Activated B cell treated with CpG ODN at 0.5 μM for 24 hours (primary cell): ENCODE measurements around the gene MMP19. TPM values are rescaled to one million over a fixed set of nuclear protein-coding genes. Genes with fewer than 3 reads are reported as not detected.

Experiments used
- ATAC-seq: fragments of 200-7000 bp; cut with Tn5 transposase; one replicate; pipeline ENCODE4 v1.10.0; 2021; ENCODE audit warnings: low read depth, mild to moderate bottlenecking, moderate library complexity
- CTCF ChIA-PET: fragments of 350-600 bp; sonication (Branson Sonifier 250); formaldehyde crosslinking; loops from one replicate; lab custom pipeline; 2021; ENCODE audit warnings: antibody characterized with exemption; lab: Charles Lee
- POLR2A ChIA-PET: fragments of 350-600 bp; sonication (Branson Sonifier 250); formaldehyde crosslinking; loops from one replicate; lab custom pipeline; 2021; ENCODE audit warnings: antibody characterized with exemption; lab: Charles Lee
- DNase-seq: peaks from one replicate; pipeline ENCODE4 v3.0.0; 2022
- H3K27ac Mint-ChIP-seq: one replicate; pipeline ENCODE4 v1.8.0; 2020; ENCODE audit warnings: mixed read lengths
- H3K27me3 Mint-ChIP-seq: one replicate; pipeline ENCODE4 v1.8.0; 2021; ENCODE audit warnings: mixed read lengths
- H3K36me3 Mint-ChIP-seq: one replicate; pipeline ENCODE4 v1.8.0; 2021; ENCODE audit warnings: low read depth, mixed read lengths
- H3K4me1 Mint-ChIP-seq: one replicate; pipeline ENCODE4 v1.8.0; 2021; ENCODE audit warnings: mixed read lengths
- H3K4me3 Mint-ChIP-seq: one replicate; pipeline ENCODE4 v1.8.0; 2020; ENCODE audit warnings: mild to moderate bottlenecking, mixed read lengths
- H3K9me3 Mint-ChIP-seq: one replicate; pipeline ENCODE4 v1.8.0; 2020; ENCODE audit warnings: mixed read lengths
- CTCF ChIP-seq: fragments of 200-600 bp; IDR thresholded peaks from one replicate; pipeline ENCODE4 v1.8.0; 2022; ENCODE audit warnings: antibody characterized with exemption, mild to moderate bottlenecking
- intact Hi-C: fragments of 100-400 bp; cut with micrococcal nuclease; formaldehyde crosslinking; loops from one replicate; pipeline ENCODE4 v1.15.1; 2024
- total RNA-seq: library from RNA; stranded (reverse); gene quantifications from 2 replicates; pipeline ENCODE4 v1.2.3, GENCODE V29; 2022

Gene MMP19
- total RNA-seq, 1 donor from 2014 or later = 0.31 TPM

- TF ChIP-seq CTCF = no peak
- Mint-ChIP-seq H3K9me3 (no peaks in the 10 kb centered on the region), H3K36me3 (peaks cover 29% of the 10 kb centered on the region), H3K27me3 (no peaks in the 10 kb centered on the region), H3K4me3 (peak overlapping the region; percentile 97), H3K4me1 (peaks cover 57% of the 10 kb centered on the region), H3K27ac (peak overlapping the region; percentile 91)
- ChIA-PET POLR2A (interaction anchor here (0.6 to 3.1 kb wide), 8 partner anchors 11 to 288 kb away, joined by 4 to 166 read pairs (median 10); partner anchors contain the start of genes DGKA, ORMDL2, PA2G4 and RPL41), CTCF (interaction anchor here (2.2 kb wide), 1 partner anchor 90 kb away, joined by 9 read pairs; no protein-coding TSS in a partner anchor)
- intact Hi-C loops = loop anchor here (2.0 to 5.0 kb wide), 2 partner anchors 276 to 1694 kb away; partner anchors contain the start of genes DDIT3, MBD6 and PA2G4
- ATAC-seq (no peak), DNase-seq (no peak)
Observed at GRCh38 chr12:55828357-55828756, 14.4 kb downstream of the MMP19 start.

- POLR2A ChIA-PET = interaction anchor here (0.6 to 2.7 kb wide), 5 partner anchors 10 to 155 kb away, joined by 3 to 27 read pairs (median 3); partner anchors contain the start of genes BLOC1S1, ORMDL2, RAB5B and SARNP
- ATAC-seq (no peak), DNase-seq (no peak)
- H3K27me3 Mint-ChIP-seq = no peaks in the 10 kb centered on the region
- peaks cover 57% of the 10 kb centered on the region for H3K4me1 Mint-ChIP-seq
- H3K27ac Mint-ChIP-seq = peak overlapping the region; percentile 91
- TF ChIP-seq CTCF = no peak
- H3K9me3 Mint-ChIP-seq = no peaks in the 10 kb centered on the region
- peaks cover 35% of the 10 kb centered on the region for H3K36me3 Mint-ChIP-seq
- H3K4me3 Mint-ChIP-seq = peak overlapping the region; percentile 73
- CTCF ChIA-PET = no interaction called here
- intact Hi-C loops = loop anchor here (2.0 to 5.0 kb wide), 2 partner anchors 277 to 1694 kb away; partner anchors contain the start of genes DDIT3, MBD6 and PA2G4
Observed at GRCh38 chr12:55827806-55828205, 14.9 kb downstream of the MMP19 start.

- H3K27ac Mint-ChIP-seq = peak overlapping the region; percentile 3
- ATAC-seq (no peak), DNase-seq (no peak)
- intact Hi-C loops = loop anchor here (5.0 kb wide), 1 partner anchor 1698 kb away; the partner anchor contains the start of genes DDIT3 and MBD6
- ChIA-PET CTCF (no interaction called here), POLR2A (interaction anchor here (0.6 kb wide), 1 partner anchor 112 kb away, joined by 3 read pairs; no protein-coding TSS in a partner anchor)
- peaks cover 59% of the 10 kb centered on the region for H3K36me3 Mint-ChIP-seq
- TF ChIP-seq CTCF = no peak
- H3K4me1 Mint-ChIP-seq = peaks cover 41% of the 10 kb centered on the region
- no peaks in the 10 kb centered on the region for H3K27me3 Mint-ChIP-seq
- H3K4me3 Mint-ChIP-seq = no peak overlapping the region
- H3K9me3 Mint-ChIP-seq = no peaks in the 10 kb centered on the region
Observed at GRCh38 chr12:55824726-55825125, 18.0 kb downstream of the MMP19 start.

DNA sequence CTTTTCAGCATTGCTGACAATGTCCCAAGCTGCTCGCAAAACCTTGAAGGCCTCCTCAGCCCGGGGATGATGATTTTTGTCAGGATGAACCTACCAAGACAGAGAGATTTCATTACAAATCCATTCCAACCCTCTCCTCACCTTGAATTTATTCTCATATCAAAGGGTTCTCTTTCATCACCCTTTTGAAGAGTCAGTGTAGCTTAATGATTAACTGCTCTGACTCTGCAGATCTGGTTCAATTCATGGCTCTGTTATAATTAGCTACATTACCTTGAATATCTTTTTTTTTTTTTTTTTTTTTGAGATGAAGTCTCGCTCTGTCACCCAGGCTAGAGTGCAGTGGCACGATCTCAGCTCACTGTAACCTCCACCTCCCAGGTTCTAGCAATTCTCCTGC, 19.3 kb downstream of the MMP19 start:
- intact Hi-C loops = no loop called here
- CTCF ChIA-PET = interaction anchor here (1.4 kb wide), 1 partner anchor 85 kb away, joined by 4 read pairs; no protein-coding TSS in a partner anchor
- Mint-ChIP-seq H3K9me3 (no peaks in the 10 kb centered on the region), H3K27me3 (no peaks in the 10 kb centered on the region), H3K27ac (peak overlapping the region; percentile 75), H3K4me1 (peaks cover 34% of the 10 kb centered on the region), H3K4me3 (no peak overlapping the region), H3K36me3 (peaks cover 61% of the 10 kb centered on the region)
- DNase-seq = no peak
- POLR2A ChIA-PET = interaction anchor here (0.5 to 1.3 kb wide), 3 partner anchors 78 to 547 kb away, joined by 3 read pairs; no protein-coding TSS in a partner anchor
- TF ChIP-seq CTCF = no peak
- ATAC-seq = no peak

GRCh38 chr12:55822228-55822627, 20.5 kb downstream of the MMP19 start:
- no peak for ATAC-seq
- intact Hi-C loops = no loop called here
- TF ChIP-seq CTCF = no peak
- Mint-ChIP-seq H3K4me3 (no peak overlapping the region), H3K4me1 (peaks cover 22% of the 10 kb centered on the region), H3K36me3 (peaks cover 51% of the 10 kb centered on the region), H3K9me3 (no peaks in the 10 kb centered on the region), H3K27me3 (no peaks in the 10 kb centered on the region), H3K27ac (no peak overlapping the region)
- POLR2A ChIA-PET = no interaction called here
- no peak for DNase-seq
- CTCF ChIA-PET = interaction anchor here (1.4 kb wide), 1 partner anchor 83 kb away, joined by 4 read pairs; no protein-coding TSS in a partner anchor
